GM04504 (cell line): ENCODE measurements around the gene RNF215.
"Not testable (repeated sequence)": the region's sequence is repeated elsewhere in the genome, so short reads cannot be mapped to it uniquely, and the experiment has no call there.

ENCODE experiments used
- DNase-seq: peaks from one replicate; pipeline ENCODE4 v3.0.0-alpha.2; 2012; ENCODE audit warnings: low read depth

Gene RNF215

DNA sequence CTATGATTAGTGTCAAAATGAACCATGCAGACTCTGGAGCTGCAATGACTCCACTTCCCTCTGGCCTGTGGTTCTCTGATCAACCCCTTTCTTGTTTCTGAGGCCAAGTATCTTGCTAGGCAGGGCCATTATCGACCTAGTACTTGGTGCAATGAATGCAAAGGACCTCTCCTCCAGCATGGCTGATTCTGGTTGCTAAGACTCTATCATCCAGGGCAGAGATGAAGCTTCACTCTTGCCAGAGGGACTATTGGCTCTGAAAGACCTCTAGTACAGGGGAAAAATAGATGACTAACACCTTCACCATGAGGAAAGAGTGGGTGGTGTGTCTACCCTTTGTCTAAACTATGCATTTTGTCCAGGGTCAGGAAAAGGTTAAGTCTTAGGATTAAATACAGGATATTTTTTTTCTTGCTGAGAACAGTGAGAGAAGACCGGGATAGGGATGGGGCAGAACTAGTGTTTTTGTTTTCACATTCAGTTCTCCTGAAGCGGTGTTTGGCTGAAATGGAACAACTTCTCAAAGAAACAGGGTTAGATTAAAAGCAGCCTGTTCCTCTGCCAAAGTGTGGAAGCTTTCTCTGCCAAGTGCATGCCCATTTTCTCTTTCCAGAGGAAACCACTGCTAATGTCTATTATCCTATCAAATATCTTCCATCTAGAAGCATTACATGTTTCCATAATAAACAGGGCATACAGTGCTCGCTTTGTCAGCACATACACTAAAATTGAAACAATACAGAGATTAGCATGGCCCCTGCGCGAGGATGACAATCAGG lies 33.3 kb upstream of the RNF215 start:
- DNase-seq: no peak

DNA sequence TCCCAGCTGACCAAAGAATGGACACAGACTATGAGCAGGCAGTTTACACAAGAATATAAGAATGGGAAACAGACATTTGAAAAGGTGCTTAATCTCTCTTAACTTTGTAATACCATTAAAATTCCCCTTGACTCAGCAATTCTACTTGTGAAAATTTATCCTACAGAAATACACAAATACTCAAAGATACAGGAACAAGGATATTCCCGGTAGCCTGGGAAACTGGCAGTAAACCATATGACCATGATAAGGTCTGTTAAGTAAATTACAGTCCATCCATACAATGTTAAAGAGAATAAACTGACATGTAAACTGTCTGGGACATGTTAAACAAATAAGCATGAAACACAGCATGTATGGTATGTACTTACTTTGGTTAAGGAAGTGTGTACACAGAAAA lies 29.6 kb upstream of the RNF215 start:
- DNase-seq: no peak

DNA sequence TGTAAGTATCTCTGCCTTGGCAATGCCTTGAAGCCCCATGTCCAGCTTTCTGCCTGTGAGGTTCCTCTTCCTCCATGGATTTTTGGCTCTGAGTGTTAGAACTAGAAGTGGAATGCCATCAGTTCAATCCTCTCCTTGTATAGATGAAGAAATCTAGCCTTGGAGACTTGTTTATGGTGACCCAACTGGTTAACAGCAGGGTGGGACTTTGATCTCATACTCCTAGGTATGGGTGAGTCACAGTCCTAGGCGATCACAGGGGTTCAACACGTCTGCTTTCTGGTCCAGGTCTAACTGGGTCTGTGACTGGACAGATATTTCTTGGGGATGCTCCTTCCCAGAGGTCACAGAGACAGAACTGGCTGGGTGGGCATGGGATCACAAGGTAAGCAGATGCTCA lies 29.2 kb upstream of the RNF215 start:
- no peak for DNase-seq

DNA sequence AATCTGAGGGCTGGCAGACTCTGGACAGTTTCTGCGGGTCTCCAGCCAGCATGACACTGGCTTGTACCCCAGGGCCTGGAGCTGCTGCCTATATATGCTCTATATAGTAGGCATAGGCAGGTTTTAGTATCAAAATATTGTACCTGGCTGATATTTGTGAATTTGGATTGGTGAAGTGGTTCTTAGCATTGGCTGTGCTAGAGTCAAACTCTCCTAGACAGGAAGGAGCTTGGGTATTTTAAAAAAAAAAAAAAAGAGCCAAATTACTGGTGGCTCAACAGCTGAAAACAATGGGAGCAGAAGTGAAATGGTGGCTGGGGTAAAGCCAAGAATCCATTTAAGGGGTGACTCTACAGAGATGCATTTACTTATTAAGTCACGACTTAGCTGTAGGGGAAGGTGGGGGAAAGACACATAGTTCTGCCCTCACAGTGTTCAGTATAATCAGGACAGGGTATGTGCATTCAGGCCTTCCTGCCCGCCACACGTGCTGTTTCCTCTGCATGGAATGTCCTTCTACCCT lies 27.4 kb upstream of the RNF215 start:
- no peak for DNase-seq

DNA sequence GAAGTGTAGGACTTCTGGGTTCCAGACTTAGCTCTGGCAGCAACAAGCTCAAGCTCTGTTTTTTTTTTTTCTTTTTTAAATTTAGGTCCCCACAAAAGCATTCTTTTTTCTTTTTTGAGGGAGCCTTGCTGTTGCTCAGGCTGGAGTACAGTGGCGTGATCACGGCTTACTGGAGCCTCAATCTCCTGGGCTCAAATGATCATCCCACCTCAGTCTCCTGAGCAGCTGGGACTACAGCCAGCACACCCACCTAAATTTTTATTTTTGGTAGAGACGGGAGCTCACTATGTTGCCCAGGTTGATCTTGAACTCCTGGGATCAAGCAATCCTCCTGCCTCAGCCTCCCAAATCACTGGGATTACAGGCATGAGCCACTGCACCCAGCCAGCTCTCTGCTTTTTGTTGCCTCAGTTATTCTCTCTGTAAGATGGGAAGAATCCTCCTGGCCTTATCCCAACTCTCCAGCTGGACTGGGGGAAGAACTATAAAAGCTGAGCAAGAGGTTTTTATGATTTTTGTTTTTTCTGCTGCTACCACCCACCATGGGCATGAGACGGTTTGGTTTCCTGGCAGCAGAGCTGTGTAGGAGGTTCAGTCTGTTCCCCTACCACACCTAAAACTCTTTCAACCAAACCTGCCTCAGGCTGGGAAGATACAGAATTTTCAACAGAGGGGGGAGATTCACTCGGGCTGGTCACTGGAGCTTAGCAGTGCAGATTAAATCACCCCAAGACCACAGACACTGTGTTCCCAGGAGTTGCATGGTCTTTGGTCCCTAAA lies 26.7 kb upstream of the RNF215 start:
- no peak for DNase-seq

DNA sequence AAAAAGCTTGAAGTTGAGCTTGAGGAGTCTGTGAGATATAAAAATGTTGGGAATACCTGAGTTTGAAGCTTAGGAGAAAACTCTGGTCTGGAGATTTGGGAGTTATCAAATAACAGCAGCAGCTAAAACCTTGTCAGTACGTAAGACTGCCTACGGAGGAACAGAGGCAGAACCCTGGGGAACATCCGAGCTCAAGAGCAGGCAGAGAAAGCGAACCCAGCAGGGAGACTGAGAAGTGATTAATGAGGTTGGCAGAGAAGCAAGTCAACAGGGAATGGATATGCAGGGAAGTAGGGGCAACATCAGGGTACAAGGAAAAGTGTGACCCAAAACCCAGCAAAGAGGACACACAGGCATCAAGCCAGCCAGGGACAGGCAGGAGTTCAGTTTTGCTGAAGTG lies 25.8 kb upstream of the RNF215 start:
- DNase-seq: no peak

DNA sequence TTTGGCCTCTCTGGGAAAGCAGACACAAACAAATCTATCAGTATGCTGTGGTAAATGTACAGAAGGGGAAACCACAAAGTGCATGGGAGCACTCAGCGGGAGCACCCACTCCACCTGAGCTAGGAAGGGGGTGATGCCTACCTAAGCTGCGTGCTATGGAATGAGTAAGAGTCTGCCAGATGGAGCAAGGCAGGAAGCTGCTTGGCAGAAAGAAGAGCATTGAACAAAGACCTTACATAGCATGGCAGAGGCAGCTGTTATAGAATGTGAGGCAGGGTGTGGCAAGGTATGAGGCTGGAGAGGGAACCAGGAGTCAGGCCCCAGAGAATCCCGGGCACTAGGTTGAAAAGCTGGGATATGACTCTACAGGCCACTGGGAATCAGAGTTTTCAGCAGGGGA lies 24.6 kb upstream of the RNF215 start:
- DNase-seq: no peak

DNA sequence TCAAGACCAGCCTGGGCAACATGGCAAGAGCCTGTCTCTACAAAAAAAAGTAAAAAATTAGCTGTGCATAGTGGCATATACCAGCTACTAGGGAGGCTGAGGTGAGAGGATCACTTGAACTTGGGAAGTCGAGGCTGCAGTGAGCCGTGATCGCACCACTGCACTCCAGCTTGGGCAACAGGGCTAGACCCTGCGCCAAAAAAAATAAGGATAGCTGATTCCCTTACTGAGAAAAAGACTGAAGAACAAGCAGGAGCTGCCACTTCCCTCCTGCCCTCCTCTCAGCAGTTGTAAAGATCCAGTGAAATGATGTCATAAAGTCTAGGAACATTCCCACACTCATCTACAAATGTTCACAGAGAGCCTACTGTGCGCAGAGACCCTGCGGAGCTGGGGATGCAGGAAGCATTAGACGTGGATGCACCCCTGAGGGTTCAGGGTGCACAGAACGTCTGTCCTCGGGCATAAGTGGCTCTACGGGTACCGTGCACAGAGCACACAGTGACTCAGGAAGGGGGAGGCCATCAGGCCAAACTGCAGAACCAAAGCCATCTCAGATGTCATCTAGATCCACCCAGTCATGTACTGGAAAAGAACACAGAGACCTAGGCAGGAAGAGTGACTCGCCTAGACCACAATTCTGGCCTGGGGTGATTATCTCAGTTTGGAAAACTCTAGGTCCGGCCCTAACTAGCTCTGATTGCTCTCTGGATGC lies 21.3 kb upstream of the RNF215 start:
- DNase-seq: peak; percentile 65

DNA sequence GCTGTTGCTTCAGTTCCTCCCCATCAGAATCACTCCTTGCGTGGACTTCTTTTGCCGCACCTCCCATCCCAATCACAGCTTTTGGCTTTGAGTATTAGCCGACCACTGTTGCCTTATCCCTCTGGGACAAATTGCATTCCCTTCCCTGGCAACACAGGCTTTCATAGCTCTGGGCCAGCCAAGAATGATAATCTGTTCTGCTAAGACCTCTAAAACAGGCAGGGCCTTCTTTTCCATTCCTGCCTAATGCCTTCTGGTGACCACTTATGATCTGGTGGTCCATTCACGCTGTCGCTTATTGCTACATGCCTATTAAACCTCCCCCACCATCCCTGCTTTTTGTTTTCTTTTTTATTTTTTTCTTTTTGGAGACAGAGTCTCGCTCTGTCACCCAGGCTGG lies 19.2 kb upstream of the RNF215 start:
- DNase-seq: no peak

DNA sequence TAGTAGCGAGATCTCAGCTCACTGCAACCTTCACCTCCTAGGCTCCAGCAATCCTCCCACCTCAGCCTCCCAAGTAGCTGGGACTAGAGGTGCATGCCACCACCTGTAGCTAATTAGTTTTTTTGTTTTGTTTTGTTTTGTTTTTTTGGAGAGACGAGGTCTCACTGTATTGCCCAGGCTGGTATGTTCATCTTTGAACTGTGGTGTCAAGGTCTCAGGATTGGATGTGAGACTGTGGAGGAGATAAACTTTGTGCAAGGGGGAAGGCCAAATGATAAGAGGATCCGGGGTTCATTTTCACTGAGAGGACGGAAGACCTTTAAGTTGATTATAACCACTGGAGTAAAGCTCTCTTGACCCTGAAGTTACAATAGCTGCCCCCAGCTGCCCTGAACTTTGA lies 18.5 kb upstream of the RNF215 start:
- DNase-seq: no peak

DNA sequence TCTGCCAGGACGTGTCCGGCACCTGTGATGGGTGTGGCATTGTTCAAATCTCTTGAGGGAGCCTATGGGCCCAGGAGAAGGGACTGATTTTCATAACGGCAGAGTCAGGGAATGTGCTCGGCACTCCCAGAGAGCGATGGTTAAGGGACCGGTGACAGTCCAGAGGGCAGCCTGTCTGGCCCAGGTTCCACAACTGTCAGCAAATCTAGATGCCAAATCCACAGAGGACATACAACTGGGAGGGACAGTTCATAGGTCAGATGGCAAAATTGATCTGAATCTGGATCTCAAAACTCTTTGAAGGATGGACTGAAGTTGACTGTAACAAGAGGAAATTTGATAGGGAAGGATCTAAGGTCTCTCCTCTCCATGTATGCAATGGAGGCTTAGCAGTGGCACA lies 17.1 kb upstream of the RNF215 start:
- DNase-seq: no peak

DNA sequence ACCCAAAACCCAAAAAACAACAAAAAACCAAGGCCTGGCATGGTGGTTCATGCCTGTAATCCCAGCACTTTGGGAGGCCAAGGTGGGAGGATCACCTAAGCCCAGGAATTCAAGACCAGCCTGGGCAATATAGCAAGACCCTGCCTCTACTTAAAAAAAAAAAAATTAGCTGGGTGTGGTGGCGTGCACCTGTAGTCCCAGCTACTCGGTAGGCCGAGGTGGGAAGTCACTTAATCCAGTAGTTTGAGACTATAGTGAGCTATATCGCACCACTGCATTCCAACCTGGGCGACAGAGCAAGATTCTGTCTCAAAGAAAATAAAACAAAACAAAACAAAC lies 15.5 kb upstream of the RNF215 start:
- DNase-seq: not testable (repeated sequence)

DNA sequence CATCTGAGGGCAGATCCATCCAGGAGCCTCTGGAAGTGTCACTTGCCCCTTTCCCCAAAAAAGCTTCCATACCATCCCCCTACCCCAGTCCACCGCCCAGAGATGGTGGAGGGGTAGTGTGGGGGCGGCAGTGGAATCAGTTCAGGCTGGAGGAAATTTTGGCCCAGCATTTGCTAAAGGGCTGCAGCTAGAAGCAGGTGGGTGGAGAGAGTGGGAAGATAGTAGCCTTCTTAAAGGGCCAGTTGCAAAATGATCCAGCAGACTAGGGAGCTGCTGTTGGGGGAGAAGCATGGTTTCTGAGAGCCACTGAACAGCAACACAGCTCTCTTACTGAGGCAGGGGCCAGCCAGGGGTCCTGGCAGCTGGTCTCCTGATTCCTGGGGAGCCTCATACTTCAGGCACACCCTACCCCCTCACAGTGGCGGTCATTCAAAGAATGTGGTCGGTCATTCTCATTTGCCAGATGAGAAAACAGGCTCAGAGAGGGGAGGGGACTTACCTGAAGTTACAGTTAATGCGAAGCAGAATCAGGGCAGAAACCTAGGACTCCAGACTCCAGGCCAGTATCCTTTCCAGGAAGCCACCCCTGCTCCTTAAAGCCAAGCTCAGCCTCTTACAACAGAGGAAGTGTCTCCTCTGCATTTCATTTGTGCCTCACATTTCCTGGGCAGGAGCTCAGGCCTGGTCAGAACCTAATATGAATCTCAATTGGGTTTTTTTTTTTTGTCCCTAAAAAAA lies 15.0 kb upstream of the RNF215 start:
- no peak for DNase-seq

DNA sequence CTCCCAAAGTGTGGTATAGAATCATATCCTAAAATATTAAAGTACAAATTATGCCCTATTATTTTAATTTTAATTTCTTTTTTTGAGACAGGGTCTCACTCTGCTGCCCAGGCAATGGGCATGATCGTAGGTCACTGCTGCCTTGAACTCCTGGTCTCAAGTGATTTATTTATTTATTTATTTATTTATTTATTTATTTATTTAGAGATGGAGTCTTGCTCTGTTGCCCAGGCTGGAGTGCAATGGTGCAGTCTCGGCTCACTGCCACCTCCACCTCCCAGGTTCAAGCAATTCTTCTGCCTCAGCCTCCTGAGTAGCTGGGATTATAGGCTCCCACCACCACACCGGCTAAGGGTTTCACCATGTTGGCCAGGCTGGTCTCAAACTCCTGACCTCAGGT lies 13.8 kb upstream of the RNF215 start:
- not testable (repeated sequence) for DNase-seq

DNA sequence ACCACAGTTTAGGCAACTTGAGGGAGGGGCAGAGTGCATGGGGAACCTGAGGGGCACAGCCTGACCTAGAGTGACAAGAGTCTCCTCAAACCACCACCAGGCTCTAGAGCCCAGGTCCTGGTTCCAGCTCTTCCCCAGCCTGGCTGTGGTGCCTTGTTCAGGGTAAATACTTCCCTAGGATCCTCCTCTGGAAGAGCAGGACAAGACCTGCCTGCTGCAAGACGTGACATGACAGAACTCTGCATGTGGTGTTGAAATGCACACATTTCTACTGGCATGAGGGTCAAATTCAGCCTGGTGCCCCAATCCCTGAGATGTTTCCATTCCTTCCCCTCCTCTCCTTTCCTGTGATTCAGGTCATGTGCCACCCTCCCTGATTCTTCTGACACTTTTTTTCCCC lies 12.9 kb upstream of the RNF215 start:
- DNase-seq: no peak

DNA sequence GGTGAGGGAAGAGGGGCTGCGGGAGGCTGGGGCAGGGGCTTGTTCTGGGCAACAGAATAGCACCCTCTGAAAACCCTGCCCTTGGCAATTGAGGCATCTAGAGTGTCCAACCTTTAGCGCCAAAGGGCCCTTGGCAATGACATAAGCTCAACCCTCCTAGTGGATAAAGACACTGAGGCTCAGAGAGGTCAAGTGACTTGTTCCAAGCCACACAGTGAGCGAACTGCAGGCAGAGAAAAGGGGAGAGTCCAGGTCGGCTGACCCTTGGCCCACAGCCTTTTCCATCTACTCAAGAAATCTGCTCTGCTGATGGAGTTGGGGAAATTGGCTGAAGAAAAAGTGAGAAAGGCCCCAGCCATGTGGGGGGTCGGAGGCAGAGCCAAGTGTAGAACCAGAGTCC lies 12.5 kb upstream of the RNF215 start:
- no peak for DNase-seq

DNA sequence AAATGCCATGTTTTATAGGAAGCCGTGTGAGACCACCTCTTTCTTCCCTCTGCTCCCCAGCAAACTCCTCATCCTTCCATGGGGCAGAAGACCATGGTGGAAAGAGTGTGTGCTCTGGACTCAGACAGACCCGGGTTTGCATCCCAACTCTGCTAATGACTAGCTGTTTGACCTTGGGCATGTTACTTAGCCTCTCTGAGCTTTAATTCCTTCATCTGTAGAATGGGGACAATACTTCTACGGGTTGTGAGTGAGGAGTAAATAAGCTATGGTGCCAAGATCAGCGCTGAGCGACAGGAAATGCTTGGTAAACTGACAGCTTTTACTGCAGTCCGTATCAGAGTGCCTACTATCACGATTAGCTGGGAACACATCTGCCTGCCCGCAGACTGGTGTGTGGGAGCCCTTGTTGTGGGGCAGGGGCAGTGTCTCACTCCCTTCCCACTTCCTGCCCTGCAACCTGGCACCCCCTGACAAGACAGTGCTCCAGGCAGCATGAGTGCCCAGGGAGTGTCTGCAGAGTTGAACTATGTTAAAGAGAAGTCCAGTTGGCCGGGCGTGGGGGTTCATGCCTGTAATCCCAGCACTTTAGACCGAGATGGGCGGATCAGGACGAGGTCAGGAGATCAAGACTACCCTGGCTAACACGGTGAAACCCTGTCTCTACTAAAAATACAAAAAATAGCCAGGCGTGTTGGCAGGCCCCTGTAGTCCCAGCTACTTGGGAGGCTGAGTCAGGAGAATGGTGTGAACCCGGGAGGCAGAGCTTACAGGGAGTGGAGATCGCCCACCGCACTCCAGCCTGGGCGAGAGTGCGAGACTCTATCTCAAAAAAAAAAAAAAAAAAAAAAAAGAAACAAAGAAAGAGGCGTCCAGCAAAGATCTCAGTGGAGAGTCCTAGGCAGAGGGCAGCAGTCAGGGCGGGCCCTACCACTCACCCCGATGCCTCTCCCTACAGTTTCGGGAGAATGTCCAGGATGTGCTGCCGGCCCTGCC lies 11.8 kb upstream of the RNF215 start:
- DNase-seq: no peak

DNA sequence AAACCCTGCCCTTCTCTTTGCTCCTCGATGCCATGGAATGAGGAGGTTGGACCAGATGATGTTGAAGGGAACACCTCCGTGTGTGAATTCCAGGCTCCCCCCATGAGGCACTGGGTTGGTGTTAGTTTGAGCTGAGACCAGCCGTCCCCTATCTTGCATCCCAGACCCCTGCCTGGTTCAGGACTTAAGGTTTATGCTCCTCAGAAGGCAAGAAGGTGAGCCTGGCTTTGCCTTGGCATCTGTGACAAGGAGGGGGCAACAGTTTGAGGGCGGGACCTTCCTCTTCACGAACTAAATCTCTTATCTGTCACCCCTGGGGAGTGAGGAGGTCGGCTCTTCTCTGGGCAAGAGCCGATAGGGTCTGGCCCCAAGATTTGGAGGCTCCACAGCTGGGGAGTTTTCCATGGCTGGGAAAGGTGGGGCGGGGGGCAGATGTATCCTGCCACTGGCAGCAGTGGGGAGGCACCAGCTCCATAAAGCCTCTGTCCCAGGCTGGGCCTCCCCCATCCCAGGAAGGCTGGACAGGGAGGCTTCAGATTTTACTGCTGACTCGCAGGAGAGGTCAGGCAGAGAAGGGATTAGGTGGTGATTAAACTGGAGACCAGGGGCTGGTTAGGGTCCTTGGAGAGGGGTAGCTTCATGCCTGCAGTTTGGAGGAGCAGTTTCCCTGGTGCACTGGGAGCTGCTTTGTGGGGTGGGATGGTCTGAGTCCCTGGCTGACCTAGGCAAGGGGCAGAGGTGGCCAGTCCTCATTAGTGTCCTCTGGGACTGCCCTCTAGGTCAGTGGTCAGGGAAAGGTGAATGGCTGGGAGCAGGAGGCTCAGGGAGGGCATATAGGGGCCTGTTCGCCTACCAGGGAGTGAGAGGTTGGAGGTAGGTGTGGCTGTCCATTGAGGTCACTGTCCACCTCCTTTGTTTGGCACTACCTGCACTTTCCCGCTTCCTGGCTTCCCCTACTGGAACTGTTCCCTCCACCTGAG lies 10.7 kb upstream of the RNF215 start:
- no peak for DNase-seq

DNA sequence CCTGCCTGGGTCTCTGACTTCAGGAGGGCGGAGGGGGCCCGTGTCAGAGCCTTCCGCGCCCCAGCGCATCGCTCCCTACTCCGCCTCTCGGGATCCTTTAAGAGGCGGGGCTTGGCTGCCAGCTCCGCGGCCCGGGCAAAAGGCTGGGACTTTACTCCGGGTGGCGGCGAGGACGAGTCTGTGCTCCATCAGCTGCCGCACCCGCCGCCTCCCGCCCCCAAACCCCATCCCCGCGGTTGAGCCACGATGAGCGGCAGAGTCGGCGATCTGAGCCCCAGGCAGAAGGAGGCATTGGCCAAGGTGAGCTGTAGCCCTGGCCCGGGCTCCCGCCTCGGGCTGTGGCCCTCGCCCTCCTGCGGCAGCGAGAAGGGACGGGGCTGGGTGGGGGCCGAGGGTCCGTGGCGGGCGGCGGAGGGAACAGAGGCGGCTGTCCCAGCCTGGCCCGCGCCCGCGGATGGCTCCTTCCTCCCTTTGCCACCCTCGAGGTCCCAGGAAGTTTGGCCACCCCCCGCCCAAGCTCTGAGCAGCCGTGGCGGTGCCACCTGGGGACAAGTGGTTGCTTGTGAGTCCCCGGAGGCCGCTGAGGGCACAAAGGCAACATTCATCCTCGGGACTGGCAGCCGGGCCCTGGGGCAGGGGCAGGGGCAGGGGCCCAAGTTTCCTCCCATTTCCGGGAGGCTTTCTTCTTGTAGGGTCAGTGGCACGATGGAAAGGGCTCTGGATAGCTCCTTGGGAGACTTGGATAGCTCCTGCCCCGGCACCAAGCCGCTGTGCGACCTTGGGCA lies 9.9 kb upstream of the RNF215 start, which contains the start of gene SEC14L2:
Gene SEC14L2, plus strand, starts transcription at position 148 of the 785 bp plus-strand sequence. Its CDS starts 99 bp downstream, at position 247.
- no peak for DNase-seq
